Heart left ventricle (tissue), 13 donors: ENCODE results near the gene MEIOC.

Experiments
- CTCF ChIP-seq, 12 donors: fragments of 200-600 bp; sonication (generic) in 4 of 12; IDR thresholded peaks; one replicate each; pipeline versions ENCODE4 v1.5.0 to v1.8.0; 2018 to 2022; ENCODE audit warnings: antibody characterized with exemption in 12 of 12, mild to moderate bottlenecking in 5 of 12
- POLR2A ChIP-seq, 2 donors: fragments of 450-650 bp; IDR thresholded peaks; one replicate each; pipeline ENCODE4 v1.6.1; 2017; ENCODE audit warnings: antibody characterized with exemption in 2 of 2, mild to moderate bottlenecking in 2 of 2, moderate library complexity in 2 of 2
- donor health status: ischemic (EF 13 %, LVEDD 7.1; RV severe dilation, severe dysfunction).
- donor health status: DM: no; HTN: yes; CAD: no.
- donor health status: DM: no; HTN: no; CAD: no.
- donor health status: ischemic (EF 25% LVEDD 6.9; RV normal size, moderate dysfunction).
- donor health status: ischemic (EF 25% LVEDD 5.7; RV mildly dilated, moderate dysfunction).
- donor health status: ischemic (EF 35%, LVEDD 5.7; RV mildly dilated, moderate dysfunction).
- donor health status: nonischemic (EF 11% LVEDD 7.7; RV severe dilation, severe dysfunction).
- donor health status: DM: yes; HTN: yes; CAD: no.
- donor health status: PGD.
- donor health status: ischemic (EF 29% LVEDD 5.4; RV normal size, mild dysfunction).
- donor health status: nonischemic (EF 23%, LVEDD 6.1; RV moderate dilation, normal function).

GRCh38 chr17:44666006-44666405 lies 9.7 kb downstream of the MEIOC start:
- no peak for TF ChIP-seq CTCF (IDR thresholded peaks at IDR 0.05)
- TF ChIP-seq POLR2A (IDR thresholded peaks at IDR 0.05): no peak
